CD4-positive, alpha-beta T cell treated with Interferon gamma for 1 hour (primary cell): ENCODE data around the gene SYT11.
"Not testable (repeated sequence)": the region's sequence is repeated elsewhere in the genome, so short reads cannot be mapped to it uniquely, and the experiment has no call there.

Experiments used
- DNase-seq: peaks from one replicate; pipeline ENCODE4 v3.0.0-alpha.2; 2020

SYT11 gene

DNA sequence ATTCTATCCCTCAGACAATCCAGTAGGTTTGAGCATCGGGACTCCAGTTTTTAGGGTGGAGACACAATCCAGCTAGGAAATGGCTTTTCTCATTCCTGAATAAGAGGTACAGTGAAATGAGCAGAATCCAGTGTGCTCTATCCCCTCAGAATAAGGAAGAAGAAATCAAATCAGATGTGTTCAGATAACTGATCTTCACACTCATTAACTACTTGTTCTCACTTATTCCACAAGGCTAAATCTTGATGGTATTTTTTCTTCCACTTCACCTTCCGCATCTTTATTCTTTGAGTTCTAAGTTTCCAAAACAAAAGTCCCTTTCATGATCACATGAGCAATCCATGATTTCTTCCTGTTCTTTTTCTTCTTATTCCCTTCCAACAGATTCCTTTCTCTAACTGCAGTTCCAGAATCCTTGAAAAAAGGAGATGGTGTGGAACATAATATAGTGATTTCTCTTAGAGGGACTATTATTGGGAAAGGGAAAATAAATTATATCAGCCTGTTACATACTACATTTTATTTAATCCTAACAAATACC lies 1.7 kb downstream of the SYT11 start:
- no peak for DNase-seq

DNA sequence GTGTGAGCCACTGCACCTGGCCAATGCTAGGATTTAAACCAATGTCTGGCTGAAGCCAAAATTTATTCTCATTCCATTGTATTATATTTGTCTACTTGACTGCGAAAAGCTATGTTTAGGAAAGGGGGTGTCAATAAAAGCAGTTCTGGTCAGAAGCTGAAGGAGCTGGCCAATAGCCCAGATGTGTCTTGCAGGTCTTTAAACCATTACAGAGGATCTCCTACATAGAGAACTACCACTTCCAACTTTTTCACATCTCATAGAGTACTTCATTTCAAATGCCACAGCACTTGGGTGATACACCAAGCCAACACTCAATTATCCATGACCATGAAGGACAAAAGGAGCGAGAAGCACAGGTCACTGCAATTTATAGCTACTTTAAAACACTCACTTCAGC lies 2.5 kb downstream of the SYT11 start:
- no peak for DNase-seq

DNA sequence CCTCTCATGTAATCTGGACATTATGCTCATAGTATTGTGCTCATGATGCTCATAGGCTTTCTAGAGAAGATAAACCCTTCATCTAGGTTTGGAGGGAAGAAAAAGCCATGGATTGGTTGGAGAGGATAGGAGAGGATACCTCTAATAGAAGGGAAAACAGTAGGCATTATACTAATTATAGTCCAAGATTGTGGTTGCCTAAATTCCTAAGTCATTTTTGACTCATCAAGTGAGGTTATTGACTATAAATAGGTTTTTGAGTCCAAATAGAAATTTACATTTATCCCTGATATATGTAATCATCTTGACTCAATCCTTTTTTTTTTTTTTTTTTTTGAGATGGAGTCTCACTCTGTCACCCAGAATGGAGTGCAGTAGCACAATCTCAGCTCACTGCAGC lies 5.0 kb downstream of the SYT11 start:
- no peak for DNase-seq

DNA sequence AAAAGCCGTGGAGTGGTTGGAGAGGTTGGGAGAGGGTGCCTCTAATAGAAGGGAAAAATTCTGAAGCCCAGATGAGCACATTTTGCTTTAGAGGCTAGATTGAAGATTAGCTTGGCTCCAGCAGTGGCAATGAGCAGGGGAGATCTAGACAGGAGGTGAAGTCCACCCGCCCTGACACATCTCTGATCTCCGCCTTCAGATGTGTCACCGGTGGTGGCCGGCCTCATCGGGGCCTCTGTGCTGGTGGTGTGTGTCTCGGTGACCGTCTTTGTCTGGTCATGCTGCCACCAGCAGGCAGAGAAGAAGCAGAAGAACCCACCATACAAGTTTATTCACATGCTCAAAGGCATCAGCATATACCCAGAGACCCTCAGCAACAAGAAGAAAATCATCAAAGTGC lies 8.4 kb downstream of the SYT11 start:
- DNase-seq, result no peak

DNA sequence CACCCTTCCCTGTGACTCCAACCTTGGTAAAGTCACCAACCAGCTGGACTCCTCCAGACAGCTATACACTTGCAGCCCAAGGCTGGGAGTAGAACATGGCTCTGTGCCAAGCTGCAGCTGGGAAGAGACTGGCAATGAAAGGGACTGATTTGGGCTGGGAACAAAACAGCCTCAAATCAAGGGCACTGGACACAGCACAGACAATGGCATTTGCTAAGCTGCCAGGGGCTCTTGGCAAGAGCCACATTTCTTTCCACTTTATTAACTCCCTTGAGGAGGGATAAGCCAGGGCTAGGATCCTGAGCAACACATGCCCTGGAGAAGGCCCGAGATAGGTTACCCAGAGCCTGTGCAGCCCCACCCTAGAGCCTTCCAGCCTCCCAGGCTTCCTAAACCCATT lies 12.0 kb downstream of the SYT11 start:
- no peak for DNase-seq

DNA sequence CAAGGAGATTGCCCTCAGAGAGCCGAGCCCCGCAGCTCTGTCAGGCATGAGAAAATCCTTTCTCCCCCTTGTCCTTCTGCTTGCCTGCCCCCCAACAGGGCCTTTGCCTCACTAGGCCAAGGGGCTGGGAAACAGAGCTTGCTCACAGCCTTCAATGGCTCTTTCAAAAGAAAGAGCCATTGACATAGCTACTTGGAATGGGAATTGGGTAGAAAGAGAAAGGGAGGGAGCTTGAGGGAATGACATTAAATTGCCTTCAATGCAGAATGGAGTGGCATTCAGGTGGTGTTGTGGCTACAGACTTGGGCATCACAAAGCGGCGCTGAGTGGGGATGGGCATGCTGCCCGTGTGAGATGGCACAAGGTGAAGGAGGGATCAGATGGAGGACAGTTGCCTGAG lies 13.2 kb downstream of the SYT11 start:
- DNase-seq, result no peak

DNA sequence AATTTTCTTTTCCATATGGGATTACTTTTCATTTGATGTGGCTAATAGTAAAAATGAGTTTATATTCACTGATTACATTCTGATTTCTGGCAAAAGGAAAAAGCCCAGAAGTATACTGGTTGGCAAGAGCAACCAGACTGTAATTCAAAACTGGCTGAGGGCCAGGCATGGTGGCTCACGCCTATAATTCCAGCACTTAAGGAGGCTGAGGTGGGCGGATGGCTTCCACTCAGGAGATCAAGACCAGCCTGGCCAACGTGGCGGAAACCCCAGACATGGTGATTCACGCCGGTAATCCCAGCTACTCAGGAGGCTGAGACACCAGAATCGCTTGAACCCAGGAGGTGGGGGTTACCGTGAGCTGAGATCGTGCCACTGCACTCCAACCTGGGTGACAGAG lies 14.5 kb downstream of the SYT11 start:
- DNase-seq, result no peak

DNA sequence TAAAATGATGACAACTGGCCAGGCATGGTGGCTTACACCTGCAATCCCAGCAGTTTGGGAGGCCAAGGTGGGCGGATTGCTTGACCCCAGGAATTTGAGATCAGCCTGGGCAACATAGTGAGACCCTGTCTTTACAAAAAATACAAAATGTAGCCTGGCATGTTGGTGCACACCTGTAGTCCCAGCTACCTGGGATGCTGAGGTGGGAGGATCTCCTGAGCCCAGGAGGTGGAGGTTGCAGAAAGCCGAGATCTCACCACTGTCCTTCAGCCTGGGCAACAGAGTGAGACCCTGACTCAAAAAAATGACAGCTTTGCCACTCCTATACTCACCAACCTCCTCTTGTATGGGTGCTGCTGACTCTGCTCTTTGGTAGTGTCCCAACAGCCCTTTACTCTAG lies 18.6 kb downstream of the SYT11 start:
- DNase-seq, result no peak

DNA sequence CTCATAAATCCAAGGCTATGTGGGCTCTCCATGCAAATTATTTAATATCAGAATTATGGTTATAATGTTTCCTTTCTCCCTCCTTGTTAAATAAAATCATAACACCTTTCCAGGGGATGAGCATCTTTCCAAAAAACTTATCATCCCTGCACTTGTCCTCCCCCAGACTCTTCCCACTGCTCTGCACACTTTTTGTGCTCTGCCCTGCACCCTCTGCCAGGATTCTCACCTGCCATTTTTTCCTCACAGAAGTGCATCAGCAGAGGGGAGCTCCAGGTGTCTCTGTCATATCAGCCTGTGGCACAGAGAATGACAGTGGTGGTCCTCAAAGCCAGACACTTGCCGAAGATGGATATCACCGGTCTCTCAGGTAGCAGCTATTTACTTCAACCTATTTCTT lies 20.9 kb downstream of the SYT11 start:
- DNase-seq, result no peak

DNA sequence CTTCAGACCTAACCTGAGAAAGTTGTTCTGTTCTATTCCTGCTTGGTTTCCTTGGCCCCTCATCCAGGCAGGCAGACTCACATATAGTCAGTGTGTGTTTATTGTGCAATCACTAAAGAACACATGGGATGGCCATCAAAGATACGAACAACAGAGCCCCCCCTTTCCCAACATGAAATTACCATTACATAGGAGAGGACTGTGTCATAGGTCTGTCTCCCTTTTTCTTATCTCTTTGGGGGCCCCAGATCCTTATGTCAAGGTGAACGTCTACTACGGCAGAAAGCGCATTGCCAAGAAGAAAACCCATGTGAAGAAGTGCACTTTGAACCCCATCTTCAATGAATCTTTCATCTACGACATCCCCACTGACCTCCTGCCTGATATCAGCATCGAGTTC lies 21.6 kb downstream of the SYT11 start:
- DNase-seq, result no peak

DNA sequence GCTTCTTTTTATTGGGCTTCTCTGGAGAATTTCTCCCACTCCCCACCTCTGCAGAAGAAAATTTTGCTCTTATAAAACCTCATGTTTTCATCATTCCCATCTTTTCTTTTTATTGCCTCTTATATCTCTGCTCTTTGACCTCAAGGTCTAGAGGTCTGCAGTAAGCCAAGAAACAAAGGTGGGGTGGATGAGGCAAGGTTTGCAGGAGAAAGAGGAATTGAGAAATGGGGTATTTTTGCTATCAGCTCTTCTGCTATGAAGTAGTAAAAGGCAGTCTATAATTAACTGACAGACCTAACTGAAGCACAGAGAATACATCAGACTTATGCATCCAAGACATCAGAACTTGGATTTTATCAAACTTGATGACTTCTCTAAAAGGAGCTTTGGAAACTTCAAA lies 22.9 kb downstream of the SYT11 start:
- no peak for DNase-seq

DNA sequence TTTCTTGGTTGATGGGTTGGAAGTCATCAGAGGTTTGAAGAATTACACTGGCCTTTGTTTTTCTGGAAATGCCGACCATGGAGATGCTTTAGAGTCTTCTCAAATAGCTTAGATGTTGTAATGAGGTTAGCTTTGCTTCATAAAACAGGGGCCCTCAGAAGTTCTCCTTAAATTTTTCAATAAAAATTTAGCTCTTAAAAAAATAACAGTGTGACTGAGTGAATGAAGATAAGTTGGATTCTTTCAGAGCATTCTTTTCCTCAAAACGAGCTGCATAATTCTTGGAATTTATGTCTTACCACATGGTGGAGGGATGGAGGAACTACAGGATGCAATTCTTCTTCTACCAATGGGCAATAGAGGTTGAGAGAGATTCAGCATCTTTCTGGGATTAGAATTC lies 23.4 kb downstream of the SYT11 start:
- no peak for DNase-seq

DNA sequence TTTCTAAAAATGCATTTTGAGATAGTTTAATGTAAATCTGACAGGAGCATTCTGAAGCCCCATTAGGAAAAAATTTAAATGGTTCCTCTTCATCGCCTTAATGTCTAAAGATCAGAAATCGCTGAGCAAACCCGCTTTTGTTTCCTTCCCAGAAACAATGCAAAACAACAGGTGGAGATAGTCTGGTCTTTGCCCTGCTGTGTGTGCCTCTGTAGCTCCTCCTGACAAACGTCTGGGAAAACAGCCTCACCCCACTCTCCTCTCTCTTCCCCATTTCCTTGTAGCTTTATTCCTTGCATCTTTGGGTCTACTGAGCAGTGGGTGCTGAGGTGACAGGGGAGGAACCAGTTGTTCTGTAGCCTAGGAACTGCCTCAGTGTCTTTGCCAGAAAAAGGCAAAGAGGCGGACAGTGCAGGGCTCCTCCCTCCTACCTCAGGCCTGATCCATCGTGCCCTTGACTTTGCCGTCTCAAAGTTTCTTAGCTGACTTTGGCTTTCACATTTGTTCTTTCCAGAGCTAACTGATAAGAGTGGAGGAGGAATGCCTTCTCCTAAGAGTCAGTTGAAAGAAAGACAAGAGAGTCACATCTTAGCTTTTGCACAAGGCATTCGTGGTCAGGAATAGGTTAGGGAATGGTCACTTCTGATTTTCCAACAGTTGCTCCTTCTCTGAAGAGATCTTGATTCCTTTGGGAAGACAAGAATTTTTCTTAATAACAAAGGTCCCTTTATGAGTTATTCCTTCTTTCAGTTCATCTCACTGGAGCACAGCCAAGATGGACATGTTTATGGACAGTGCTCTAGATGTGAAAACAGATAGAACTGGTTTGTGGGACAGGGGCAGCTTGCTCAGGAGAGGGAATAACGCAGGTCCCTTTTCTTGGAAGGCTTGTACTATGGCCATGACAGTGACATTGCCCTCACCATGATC lies 24.9 kb downstream of the SYT11 start:
- DNase-seq, result no peak

DNA sequence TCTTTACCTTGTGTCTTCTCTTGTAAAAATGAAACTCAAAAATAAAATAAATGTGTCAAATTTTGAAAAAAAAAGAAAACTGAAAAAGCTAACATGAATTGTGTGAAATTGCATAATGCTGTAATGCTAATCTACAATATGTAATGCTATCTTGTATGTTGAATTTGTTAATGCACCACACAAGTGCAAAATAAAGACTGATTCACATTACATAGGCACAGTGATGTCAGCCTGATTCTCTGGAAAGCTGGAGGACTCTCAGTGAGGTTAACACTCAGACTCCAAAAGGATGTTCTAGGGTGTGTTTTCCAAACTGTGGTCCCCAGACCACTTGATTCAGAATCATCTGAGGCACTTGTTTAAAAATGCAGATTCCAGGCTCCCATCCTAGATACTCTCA lies 25.6 kb downstream of the SYT11 start:
- DNase-seq, result no peak

DNA sequence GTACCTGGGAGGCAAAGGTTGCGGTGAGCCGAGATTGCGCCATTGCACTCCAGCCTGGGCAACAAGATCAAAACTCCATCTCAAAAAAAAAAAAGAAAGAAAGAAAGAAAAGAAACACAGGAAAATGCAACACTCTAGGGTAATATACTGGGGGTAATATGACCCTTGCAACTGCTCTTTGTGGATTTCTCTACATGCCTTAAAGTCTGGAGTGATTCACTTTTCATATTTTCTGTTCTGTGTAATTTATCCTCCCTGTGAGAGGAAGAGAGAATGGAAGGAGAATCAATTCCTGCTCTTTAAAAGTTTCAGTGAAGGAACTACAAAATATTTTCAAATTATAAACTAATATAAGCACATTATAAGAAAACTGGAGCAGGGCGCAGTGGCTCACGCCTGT lies 29.1 kb downstream of the SYT11 start:
- DNase-seq, result no peak

DNA sequence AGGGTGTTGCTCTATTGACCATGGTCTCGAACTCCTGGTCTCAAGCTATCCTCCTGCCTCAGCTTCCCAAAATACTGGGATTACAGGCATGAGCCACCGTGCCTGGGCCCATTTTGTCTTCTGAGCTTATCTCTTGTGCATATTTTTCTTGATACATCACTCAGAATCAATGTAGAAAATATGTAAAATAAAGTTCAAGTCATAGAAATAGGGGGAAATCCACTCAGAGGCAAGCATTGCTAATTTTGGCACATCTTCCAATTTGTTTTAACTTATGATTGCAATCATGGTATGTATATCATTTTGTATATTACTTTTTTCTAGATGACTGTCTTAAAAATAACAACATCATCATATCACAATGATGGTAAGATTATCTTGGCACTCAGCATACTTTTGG lies 30.2 kb downstream of the SYT11 start:
- no peak for DNase-seq

DNA sequence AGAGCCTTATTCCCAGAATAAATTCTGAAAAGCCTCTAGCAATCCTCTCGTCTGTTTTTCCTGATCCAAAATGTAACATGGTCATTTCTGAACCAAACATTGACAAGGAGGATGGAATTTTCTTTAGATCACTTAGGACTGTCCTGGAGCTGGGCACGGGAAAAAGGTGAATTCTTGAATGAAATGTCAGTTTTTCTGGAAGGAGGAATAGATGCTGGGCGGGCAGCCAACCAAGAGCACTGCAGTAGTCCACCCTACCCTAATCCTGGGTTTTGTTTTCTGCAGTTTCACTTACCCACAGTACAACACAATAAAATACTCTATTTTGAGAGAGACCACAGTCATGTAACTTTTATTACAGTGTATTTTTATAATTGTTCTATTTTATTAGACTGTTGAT lies 30.9 kb downstream of the SYT11 start:
- no peak for DNase-seq

DNA sequence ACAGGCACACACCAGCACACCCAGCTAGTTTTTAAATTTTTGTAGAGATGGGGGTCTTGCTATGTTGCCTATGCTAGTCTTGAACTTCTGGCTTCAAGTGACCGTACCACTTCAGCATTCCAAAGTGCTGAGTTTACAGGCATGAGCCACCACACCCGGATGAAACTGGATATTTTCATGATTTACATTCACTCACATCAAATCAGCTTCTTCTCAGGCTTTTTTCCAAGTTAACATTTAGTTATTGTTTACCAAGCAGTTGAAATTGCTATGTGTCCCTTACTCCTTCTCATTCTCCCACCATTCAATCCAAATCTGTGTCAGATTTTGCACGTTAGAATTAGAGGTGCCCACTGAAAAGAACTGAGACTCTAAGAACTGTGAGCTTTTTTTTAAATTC lies 33.4 kb downstream of the SYT11 start:
- no peak for DNase-seq

DNA sequence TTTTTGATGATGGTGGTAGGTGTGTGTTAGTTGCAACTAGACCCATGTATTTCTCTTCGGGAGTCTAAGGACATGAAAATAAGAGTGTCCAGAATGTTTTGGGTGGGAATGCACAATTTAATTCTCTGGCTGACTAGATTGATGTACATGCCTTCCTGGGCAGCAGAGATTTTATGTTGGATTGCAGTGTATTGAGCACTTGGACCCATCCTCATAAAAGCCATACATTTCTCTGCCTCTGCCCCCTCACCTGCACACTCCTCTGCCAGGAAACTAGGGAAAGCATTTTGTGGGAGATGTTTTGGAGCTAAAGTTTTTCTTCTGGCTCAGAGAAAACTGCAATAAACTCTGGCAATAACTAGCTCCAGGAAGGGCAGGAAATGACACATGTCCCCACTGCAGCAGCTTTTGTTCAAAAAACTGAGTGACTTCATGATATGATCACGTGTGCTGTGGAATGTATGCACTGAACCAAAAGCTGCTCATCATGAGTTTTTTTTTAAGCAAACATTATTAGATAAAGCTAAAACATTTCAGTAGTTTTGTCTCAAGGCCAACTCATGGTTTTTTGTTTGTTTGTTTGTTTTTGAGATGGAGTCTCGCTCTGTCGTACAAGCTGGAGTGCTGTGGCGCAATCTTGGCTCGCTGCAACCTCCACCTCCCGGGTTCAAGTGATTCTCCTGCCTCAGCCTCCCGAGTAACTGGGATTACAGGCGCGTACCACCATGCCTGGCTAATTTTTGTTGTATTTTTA lies 34.2 kb downstream of the SYT11 start:
- peak; percentile 2 for DNase-seq

DNA sequence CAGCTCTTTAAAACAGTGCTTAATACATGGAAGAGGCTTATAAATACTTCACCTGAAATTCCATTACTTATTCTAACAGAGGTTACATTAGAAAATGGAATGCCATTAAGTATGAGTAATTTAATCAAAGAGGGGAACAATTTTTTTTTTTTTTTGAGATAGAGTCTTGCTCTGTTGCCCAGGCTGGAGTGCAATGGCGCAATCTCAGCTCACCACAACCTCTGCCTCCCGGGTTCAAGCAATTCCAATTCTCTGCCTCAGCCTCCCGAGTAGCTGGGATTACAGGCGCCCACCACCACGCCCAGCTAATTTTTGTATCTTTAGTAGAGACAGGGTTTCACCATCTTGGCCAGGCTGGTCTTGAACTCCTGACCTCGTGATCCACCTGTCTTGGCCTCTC lies 36.2 kb downstream of the SYT11 start:
- DNase-seq, result not testable (repeated sequence)

DNA sequence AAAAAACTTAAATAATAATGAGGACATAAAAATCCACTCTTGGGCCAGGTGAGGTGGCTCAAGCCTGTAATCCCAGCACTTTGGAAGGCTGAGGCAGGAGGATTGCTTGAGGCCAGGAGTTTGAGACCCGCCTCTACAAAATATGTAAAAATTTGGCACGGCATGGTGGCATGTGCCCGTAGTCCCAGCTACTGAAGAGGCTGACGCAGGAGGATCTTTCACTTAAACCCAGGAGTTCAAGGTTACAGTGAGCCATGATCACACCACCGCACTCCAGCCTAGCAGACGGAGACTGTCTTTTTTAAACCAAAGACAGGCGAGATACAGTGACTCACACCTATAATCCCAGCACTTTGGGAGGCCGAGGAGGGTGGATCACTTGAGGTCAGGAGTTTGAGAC lies 37.1 kb downstream of the SYT11 start:
- not testable (repeated sequence) for DNase-seq

DNA sequence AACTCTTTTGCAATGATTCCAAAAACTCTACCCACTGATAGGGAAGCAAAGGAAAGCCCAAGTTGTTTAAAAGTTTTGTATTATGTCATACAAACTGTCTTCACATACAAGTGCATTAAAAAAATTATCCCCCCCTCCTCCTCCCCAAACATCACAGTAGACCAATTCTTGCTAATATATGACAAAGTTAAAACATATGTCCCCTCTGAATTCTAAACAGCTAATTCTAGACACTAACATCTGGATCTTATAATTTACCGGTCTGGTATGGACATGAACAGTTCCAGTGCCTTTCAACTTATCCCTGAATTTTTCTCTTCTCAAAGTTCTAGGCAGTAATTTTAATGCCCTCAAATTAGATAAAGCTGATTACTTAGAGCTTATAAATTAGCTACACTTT lies 38.4 kb downstream of the SYT11 start:
- DNase-seq, result no peak

DNA sequence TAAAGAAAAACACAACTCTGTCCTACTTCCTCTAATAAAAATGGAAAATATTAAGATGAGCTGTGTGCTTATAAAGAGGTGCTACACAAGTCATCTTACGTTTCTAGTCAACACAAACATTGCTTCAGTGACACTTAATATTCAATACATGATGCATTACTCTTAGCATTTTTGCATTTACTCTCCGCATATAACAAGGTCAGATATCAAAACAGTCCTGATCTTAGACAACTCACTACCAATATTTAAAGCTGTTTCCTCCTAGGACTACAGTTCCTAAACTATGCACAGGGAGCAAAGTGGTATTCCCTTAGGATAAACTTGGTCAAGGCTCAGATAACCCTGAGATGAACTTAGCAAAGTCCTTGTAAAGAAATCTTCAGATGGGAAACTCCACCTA lies 39.5 kb downstream of the SYT11 start:
- DNase-seq, result no peak

DNA sequence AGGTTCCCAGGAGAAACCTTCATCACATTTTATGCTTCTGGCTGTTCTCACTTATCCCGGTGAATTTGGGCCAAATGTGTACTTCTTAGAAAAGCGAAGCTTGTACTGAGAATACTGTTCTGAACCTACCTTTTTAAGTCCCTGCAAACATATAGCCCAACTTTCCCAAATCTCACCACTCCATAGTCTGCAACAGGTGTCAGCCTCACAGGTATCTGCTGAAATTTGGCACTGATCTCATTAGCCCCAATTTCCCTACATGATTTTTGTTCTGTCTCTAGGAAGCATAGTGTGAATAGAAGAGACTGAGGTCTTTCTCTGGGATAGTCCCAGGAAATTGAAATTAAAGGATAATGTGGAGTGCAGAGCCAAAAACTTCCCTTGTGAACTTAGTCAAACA lies 40.3 kb downstream of the SYT11 start:
- no peak for DNase-seq
